Measurements from ENCODE around the gene CFAP65. TPM values are rescaled to one million over a fixed set of nuclear protein-coding genes. Genes with fewer than 3 reads are reported as not detected.

CFAP65 gene
- total RNA-seq, 1 experiment from 2014 or later: 0.52 TPM

DNA sequence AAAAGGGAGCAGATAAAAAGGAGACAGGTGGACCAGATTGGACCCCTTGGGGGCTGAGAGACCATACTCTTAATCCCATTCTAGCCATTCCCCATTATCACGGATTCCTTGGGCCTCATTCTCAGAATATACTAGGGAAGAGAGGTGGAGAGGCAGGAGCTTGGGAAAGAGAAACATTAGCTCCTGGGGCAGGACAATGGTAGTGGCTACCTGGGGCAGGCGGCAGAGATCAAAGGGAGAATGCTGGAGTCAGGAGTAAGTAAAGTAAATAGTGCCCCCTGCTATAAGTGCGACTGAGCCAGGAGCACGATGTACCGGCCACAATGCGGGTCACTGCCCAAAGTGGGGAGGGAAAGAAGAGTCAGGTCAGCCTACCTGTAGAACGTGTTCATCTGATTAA, 39.8 kb upstream of the CFAP65 start:
- no peak overlapping the region for H3K4me3 ChIP-seq (replicated peaks in 1 of 2; ENCODE audit: low read depth in 1 of 2, low read length in 2 of 2)
- H2AFZ ChIP-seq (ENCODE audit: low read depth, low read length, poor library complexity, severe bottlenecking): no peak overlapping the region
- no peaks in the 10 kb centered on the region for H3K79me2 ChIP-seq (ENCODE audit: insufficient read depth, low read length)
- H3K36me3 ChIP-seq (ENCODE audit: control insufficient read depth in 1 of 2, insufficient read depth in 2 of 2, low read length in 2 of 2): no peaks in the 10 kb centered on the region; a peak in 1 of 4 replicates
- no peaks in the 10 kb centered on the region for H3K4me1 ChIP-seq (ENCODE audit: control insufficient read depth in 1 of 2, insufficient read depth in 2 of 2, low read length in 2 of 2)
- ATAC-seq (no peak), DNase-seq (ENCODE audit: low read depth, low spot score) (no peak)
- H3K9ac ChIP-seq (ENCODE audit: low read length): no peak overlapping the region
- RAD21 ChIA-PET (ENCODE audit: low non-redundant PET in 1 of 2, low total read pairs in 2 of 2, uncharacterized antibody in 2 of 2, unreplicated experiment in 2 of 2): no interaction called here
- TF ChIP-seq ZNF274 (IDR thresholded peaks at IDR 0.05; ENCODE audit: low read depth, low read length) (no peak), EZH2phosphoT487 (IDR thresholded peaks at IDR 0.05; ENCODE audit: borderline replicate concordance) (no peak), CEBPB (IDR thresholded peaks at IDR 0.05; ENCODE audit: low read depth) (no peak), ZFX (IDR thresholded peaks at IDR 0.05) (no peak), CBX3 (IDR thresholded peaks at IDR 0.05; ENCODE audit: low read depth) (no peak), YY1 (IDR thresholded peaks at IDR 0.05; ENCODE audit: extremely low read depth, insufficient replicate concordance, low read depth, low read length) (no peak), JUND (IDR thresholded peaks at IDR 0.05) (no peak), TCF7L2 (IDR thresholded peaks at IDR 0.05; ENCODE audit: borderline replicate concordance, extremely low read depth, insufficient read depth, insufficient read length) (no peak), SIN3A (IDR thresholded peaks at IDR 0.05; ENCODE audit: low read depth) (no peak), EZH2 (IDR thresholded peaks at IDR 0.05) (no peak), POLR2AphosphoS5 (IDR thresholded peaks at IDR 0.05; ENCODE audit: low read depth, low read length) (no peak), RAD21 (IDR thresholded peaks at IDR 0.05; ENCODE audit: low read depth) (no peak)
- TF ChIP-seq, protein P1, sequence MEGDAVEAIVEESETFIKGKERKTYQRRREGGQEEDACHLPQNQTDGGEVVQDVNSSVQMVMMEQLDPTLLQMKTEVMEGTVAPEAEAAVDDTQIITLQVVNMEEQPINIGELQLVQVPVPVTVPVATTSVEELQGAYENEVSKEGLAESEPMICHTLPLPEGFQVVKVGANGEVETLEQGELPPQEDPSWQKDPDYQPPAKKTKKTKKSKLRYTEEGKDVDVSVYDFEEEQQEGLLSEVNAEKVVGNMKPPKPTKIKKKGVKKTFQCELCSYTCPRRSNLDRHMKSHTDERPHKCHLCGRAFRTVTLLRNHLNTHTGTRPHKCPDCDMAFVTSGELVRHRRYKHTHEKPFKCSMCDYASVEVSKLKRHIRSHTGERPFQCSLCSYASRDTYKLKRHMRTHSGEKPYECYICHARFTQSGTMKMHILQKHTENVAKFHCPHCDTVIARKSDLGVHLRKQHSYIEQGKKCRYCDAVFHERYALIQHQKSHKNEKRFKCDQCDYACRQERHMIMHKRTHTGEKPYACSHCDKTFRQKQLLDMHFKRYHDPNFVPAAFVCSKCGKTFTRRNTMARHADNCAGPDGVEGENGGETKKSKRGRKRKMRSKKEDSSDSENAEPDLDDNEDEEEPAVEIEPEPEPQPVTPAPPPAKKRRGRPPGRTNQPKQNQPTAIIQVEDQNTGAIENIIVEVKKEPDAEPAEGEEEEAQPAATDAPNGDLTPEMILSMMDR (IDR thresholded peaks at IDR 0.05 in 2 of 3, conservative IDR thresholded peaks at IDR 0.05 in 1 of 3; ENCODE audit: borderline replicate concordance in 1 of 3, insufficient read depth in 1 of 3, low read depth in 2 of 3, low read length in 2 of 3): no peak
- TF ChIP-seq, protein P2, sequence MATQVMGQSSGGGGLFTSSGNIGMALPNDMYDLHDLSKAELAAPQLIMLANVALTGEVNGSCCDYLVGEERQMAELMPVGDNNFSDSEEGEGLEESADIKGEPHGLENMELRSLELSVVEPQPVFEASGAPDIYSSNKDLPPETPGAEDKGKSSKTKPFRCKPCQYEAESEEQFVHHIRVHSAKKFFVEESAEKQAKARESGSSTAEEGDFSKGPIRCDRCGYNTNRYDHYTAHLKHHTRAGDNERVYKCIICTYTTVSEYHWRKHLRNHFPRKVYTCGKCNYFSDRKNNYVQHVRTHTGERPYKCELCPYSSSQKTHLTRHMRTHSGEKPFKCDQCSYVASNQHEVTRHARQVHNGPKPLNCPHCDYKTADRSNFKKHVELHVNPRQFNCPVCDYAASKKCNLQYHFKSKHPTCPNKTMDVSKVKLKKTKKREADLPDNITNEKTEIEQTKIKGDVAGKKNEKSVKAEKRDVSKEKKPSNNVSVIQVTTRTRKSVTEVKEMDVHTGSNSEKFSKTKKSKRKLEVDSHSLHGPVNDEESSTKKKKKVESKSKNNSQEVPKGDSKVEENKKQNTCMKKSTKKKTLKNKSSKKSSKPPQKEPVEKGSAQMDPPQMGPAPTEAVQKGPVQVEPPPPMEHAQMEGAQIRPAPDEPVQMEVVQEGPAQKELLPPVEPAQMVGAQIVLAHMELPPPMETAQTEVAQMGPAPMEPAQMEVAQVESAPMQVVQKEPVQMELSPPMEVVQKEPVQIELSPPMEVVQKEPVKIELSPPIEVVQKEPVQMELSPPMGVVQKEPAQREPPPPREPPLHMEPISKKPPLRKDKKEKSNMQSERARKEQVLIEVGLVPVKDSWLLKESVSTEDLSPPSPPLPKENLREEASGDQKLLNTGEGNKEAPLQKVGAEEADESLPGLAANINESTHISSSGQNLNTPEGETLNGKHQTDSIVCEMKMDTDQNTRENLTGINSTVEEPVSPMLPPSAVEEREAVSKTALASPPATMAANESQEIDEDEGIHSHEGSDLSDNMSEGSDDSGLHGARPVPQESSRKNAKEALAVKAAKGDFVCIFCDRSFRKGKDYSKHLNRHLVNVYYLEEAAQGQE (IDR thresholded peaks at IDR 0.05; ENCODE audit: low read depth): no peak
- H3K27ac ChIP-seq (ENCODE audit: low read depth, low read length): no peak overlapping the region
- no peaks in the 10 kb centered on the region for H3K9me2 ChIP-seq (ENCODE audit: insufficient read depth)
- no peak overlapping the region for H3K4me2 ChIP-seq (ENCODE audit: low read length)
- no peaks in the 10 kb centered on the region for H3K27me3 ChIP-seq (ENCODE audit: insufficient read depth, low read length)
- CTCF ChIA-PET: interaction anchor here (1.8 kb wide), 2 partner anchors 9 to 23 kb away, joined by 10 to 14 read pairs; no protein-coding TSS in a partner anchor
- POLR2A ChIA-PET: no interaction called here
- intact Hi-C loops (cut with micrococcal nuclease): no loop called here
- no peaks in the 10 kb centered on the region for H3K9me3 ChIP-seq (ENCODE audit: control insufficient read depth in 1 of 2, insufficient read depth in 1 of 2, low read depth in 1 of 2, low read length in 2 of 2)
- H4K20me1 ChIP-seq (ENCODE audit: insufficient read depth): no peaks in the 10 kb centered on the region
- BruUV-seq (replicated peaks): no TSS peak
